HG03097 (cell line): Measurements from ENCODE around the gene DOK3.
"Not testable (repeated sequence)": the region's sequence is repeated elsewhere in the genome, so short reads cannot be mapped to it uniquely, and the experiment has no call there.

ENCODE experiments used
- ATAC-seq: cut with Tn5 transposase; IDR thresholded peaks from one replicate; pipeline ENCODE4 v1.9.1; 2021; ENCODE audit not compliant: unreplicated experiment, low FRiP score

DOK3 gene

GRCh38 chr5:177536386-177536785 is 26.8 kb upstream of the DOK3 start:
- no peak for ATAC-seq

GRCh38 chr5:177535125-177535524 is 25.5 kb upstream of the DOK3 start:
- no peak for ATAC-seq

- ATAC-seq: not testable (repeated sequence)
These were observed 24.8 kb upstream of the DOK3 start for GRCh38 chr5:177534433-177534832.

- no peak for ATAC-seq
These were observed 21.7 kb upstream of the DOK3 start for GRCh38 chr5:177531209-177531940.

GRCh38 chr5:177530638-177531037 is 21.0 kb upstream of the DOK3 start:
- no peak for ATAC-seq

GRCh38 chr5:177529247-177530203 is 19.9 kb upstream of the DOK3 start:
- ATAC-seq: no peak

- ATAC-seq: no peak
These were observed 19.0 kb upstream of the DOK3 start for GRCh38 chr5:177528631-177529030.

GRCh38 chr5:177527595-177527994 is 18.0 kb upstream of the DOK3 start:
- ATAC-seq: no peak

- no peak for ATAC-seq
These were observed 17.2 kb upstream of the DOK3 start for GRCh38 chr5:177526791-177527190.

GRCh38 chr5:177526191-177526590 is 16.6 kb upstream of the DOK3 start:
- ATAC-seq: no peak

- ATAC-seq: no peak
These were observed 15.5 kb upstream of the DOK3 start for GRCh38 chr5:177524941-177525655.

GRCh38 chr5:177524539-177524900 is 14.9 kb upstream of the DOK3 start:
- ATAC-seq: no peak

GRCh38 chr5:177523711-177524538 is 14.3 kb upstream of the DOK3 start:
- no peak for ATAC-seq

GRCh38 chr5:177520916-177521513 is 11.4 kb upstream of the DOK3 start:
- ATAC-seq: no peak

GRCh38 chr5:177520271-177520670 is 10.6 kb upstream of the DOK3 start:
- no peak for ATAC-seq

GRCh38 chr5:177519463-177520235 is 10.0 kb upstream of the DOK3 start:
- ATAC-seq: no peak

- ATAC-seq: peak; percentile 63
These were observed 7.3 kb upstream of the DOK3 start, which contains the start of gene DDX41 for GRCh38 chr5:177516601-177517568. DDX41 (minus strand) TSS chr5:177516961; CDS start chr5:177516945, 16 bp downstream.

- no peak for ATAC-seq
These were observed 6.0 kb upstream of the DOK3 start for GRCh38 chr5:177515580-177515979.
